Keratinocyte (primary cell): ENCODE measurements around the gene ATP6V1C2. TPM values are rescaled to one million over a fixed set of nuclear protein-coding genes. Genes with fewer than 3 reads are reported as not detected.

Source experiments
- DNase-seq: peaks from one replicate; pipeline ENCODE4 v3.0.0-alpha.2; 2011; ENCODE audit warnings: low read depth, missing footprints, low spot score
- FAIRE-seq: peaks from 2 replicates; lab custom pipeline; 2011; peaks lifted over from hg19 to GRCh38; lab: Jason Lieb, UNC
- H2AFZ ChIP-seq: 2 replicates; pipeline ENCODE4 v1.6.0; 2012; ENCODE audit warnings: low read length, control low read depth, inconsistent platforms; ENCODE audit not compliant: control insufficient read depth
- H3K27ac ChIP-seq: 2 replicates; pipeline ENCODE4 v1.5.1; 2011; ENCODE audit warnings: low read length; ENCODE audit not compliant: control insufficient read depth, insufficient read depth
- H3K27me3 ChIP-seq: 3 replicates; pipeline ENCODE4 v1.6.0; 2011; ENCODE audit warnings: low read length; ENCODE audit not compliant: control insufficient read depth, insufficient read depth; ENCODE audit errors: extremely low read depth
- H3K36me3 ChIP-seq, 2 experiments: 2 replicates in 1 of 2; 3 replicates in 1 of 2; pipeline ENCODE4 v1.5.1; 2011; ENCODE audit warnings: low read length in 2 of 2, mild to moderate bottlenecking in 1 of 2; ENCODE audit not compliant: control insufficient read depth in 2 of 2, insufficient read depth in 2 of 2; ENCODE audit errors: extremely low read depth in 1 of 2
- H3K4me1 ChIP-seq: 3 replicates; pipeline ENCODE4 v1.5.1; 2011; ENCODE audit warnings: low read length; ENCODE audit not compliant: control insufficient read depth, insufficient read depth; ENCODE audit errors: extremely low read depth
- H3K4me2 ChIP-seq: 3 replicates; pipeline ENCODE4 v1.6.0; 2011; ENCODE audit warnings: low read depth, low read length; ENCODE audit not compliant: control insufficient read depth, insufficient read depth; ENCODE audit errors: extremely low read depth
- H3K4me3 ChIP-seq, 3 experiments: fragments of 200-600 bp in 1 of 3; sonication (generic) in 1 of 3; 2 replicates in 2 of 3; 3 replicates in 1 of 3; pipeline ENCODE4 v1.5.1; 2011 to 2016; ENCODE audit warnings: low read length in 3 of 3, mild to moderate bottlenecking in 3 of 3, control low read depth in 2 of 3, inconsistent platforms in 1 of 3, low read depth in 1 of 3, mixed read lengths in 1 of 3, mixed run types in 1 of 3, moderate library complexity in 1 of 3; ENCODE audit not compliant: control insufficient read depth in 2 of 3, insufficient read depth in 2 of 3; ENCODE audit errors: extremely low read depth in 1 of 3
- H3K79me2 ChIP-seq: 2 replicates; pipeline ENCODE4 v1.6.0; 2012; ENCODE audit warnings: low read length; ENCODE audit not compliant: control insufficient read depth, insufficient read depth
- H3K9ac ChIP-seq: 3 replicates; pipeline ENCODE4 v1.6.0; 2011; ENCODE audit warnings: low read length; ENCODE audit not compliant: control insufficient read depth, insufficient read depth; ENCODE audit errors: extremely low read depth
- H3K9me1 ChIP-seq: 3 replicates; pipeline ENCODE4 v1.6.0; 2011; ENCODE audit warnings: low read length; ENCODE audit not compliant: control insufficient read depth, insufficient read depth; ENCODE audit errors: extremely low read depth
- H3K9me3 ChIP-seq: 2 replicates; pipeline ENCODE4 v1.5.1; 2012; ENCODE audit warnings: low read depth, low read length; ENCODE audit not compliant: control insufficient read depth
- H4K20me1 ChIP-seq: 3 replicates; pipeline ENCODE4 v1.6.0; 2011; ENCODE audit warnings: low read length; ENCODE audit not compliant: control insufficient read depth, insufficient read depth; ENCODE audit errors: extremely low read depth
- CTCF ChIP-seq, 3 experiments: IDR thresholded peaks in 1 of 3; conservative IDR thresholded peaks in 1 of 3; optimal IDR thresholded peaks in 1 of 3; 2 replicates in 2 of 3; 3 replicates in 1 of 3; pipeline versions ENCODE3 to v1.5.1; 2011; ENCODE audit warnings: low read length in 3 of 3, mild to moderate bottlenecking in 3 of 3, moderate library complexity in 2 of 3, control low read depth in 1 of 3, inconsistent platforms in 1 of 3; ENCODE audit not compliant: insufficient read depth in 2 of 3; ENCODE audit errors: extremely low read depth in 1 of 3
- EZH2 ChIP-seq: IDR thresholded peaks from one replicate; pipeline ENCODE4 v1.6.1; 2012; ENCODE audit warnings: inconsistent platforms, mild to moderate bottlenecking, low read length, moderate library complexity
- dilution Hi-C: fragments of 300-500 bp; cut with MboI; formaldehyde crosslinking; loops from one replicate; pipeline ENCODE4 v1.7.0; 2020; ENCODE audit warnings: low sequenced_read_pairs; ENCODE audit not compliant: extremely low pct_ligation_motif_present
- polyA plus RNA-seq, 5 experiments: library from polyadenylated mRNA; depleted of rRNA in 3 of 5; stranded (reverse) in 3 of 5; stranded (forward) in 1 of 5; unstranded in 1 of 5; fragments of >200 nt; gene quantifications; 1 replicate in 1 of 5; 2 replicates in 3 of 5; 3 replicates in 1 of 5; pipeline versions ENCODE4 v1.2.1 to v1.2.3, GENCODE V29; 2011 to 2012; ENCODE audit warnings: missing spikeins in 2 of 5, low read depth in 1 of 5, low replicate concordance in 1 of 5

The ATP6V1C2 gene
- polyA plus RNA-seq, 1 donor (not counting 4 experiments of a cell fraction or from before 2014, with no cell fraction given): 0.55 TPM

GRCh38 chr2:10763461-10763800 is 42.0 kb downstream of the ATP6V1C2 start:
- no peak for DNase-seq
- Histone ChIP-seq H3K27ac (no peak overlapping the region), H3K36me3 (no peaks in the 10 kb centered on the region), H4K20me1 (no peaks in the 10 kb centered on the region), H3K27me3 (peaks cover 10% of the 10 kb centered on the region), H3K79me2 (no peaks in the 10 kb centered on the region), H3K9ac (no peak overlapping the region), H3K4me1 (no peaks in the 10 kb centered on the region), H3K4me3 (no peak overlapping the region), H3K9me1 (no peaks in the 10 kb centered on the region), H3K9me3 (no peaks in the 10 kb centered on the region), H2AFZ (no peak overlapping the region), H3K4me2 (no peak overlapping the region)
- dilution Hi-C loops: no loop called here
- TF ChIP-seq EZH2: no peak
- no peak for TF ChIP-seq CTCF (optimal IDR thresholded peaks at IDR 0.05 in 1 of 3, IDR thresholded peaks at IDR 0.05 in 1 of 3, conservative IDR thresholded peaks at IDR 0.05 in 1 of 3; ENCODE audit: extremely low read depth in 1 of 3, insufficient read depth in 2 of 3, low read length in 3 of 3)
- no peak for FAIRE-seq

GRCh38 chr2:10764096-10764785 is 42.8 kb downstream of the ATP6V1C2 start:
- no peak overlapping the region for H2AFZ ChIP-seq

More at GRCh38 chr2:10764096-10764785, 42.8 kb downstream of the ATP6V1C2 start:
- H3K9me1 ChIP-seq: no peaks in the 10 kb centered on the region
- H3K4me1 ChIP-seq: no peaks in the 10 kb centered on the region
- H3K79me2 ChIP-seq: no peaks in the 10 kb centered on the region
- no peak overlapping the region for H3K9ac ChIP-seq
- dilution Hi-C loops: no loop called here
- no peaks in the 10 kb centered on the region for H3K9me3 ChIP-seq
- peaks cover 10% of the 10 kb centered on the region for H3K27me3 ChIP-seq
- H3K36me3 ChIP-seq: no peaks in the 10 kb centered on the region
- H3K4me3 ChIP-seq: no peak overlapping the region
- H3K4me2 ChIP-seq: no peak overlapping the region
- no peak for DNase-seq
- no peaks in the 10 kb centered on the region for H4K20me1 ChIP-seq
- TF ChIP-seq CTCF (optimal IDR thresholded peaks at IDR 0.05 in 1 of 3, IDR thresholded peaks at IDR 0.05 in 1 of 3, conservative IDR thresholded peaks at IDR 0.05 in 1 of 3; ENCODE audit: extremely low read depth in 1 of 3, insufficient read depth in 2 of 3, low read length in 3 of 3) (no peak), EZH2 (no peak)
- no peak overlapping the region for H3K27ac ChIP-seq
- no peak for FAIRE-seq
